Natural killer cell (primary cell): Measurements from ENCODE around the gene CSH2. TPM values are rescaled to one million over a fixed set of nuclear protein-coding genes. Genes with fewer than 3 reads are reported as not detected.
"Not testable (repeated sequence)": the region's sequence is repeated elsewhere in the genome, so short reads cannot be mapped to it uniquely, and the experiment has no call there.

Experiments
- ATAC-seq, 3 donors: fragments of 150-1000 bp in 2 of 3; fragments of 200-7000 bp in 1 of 3; cut with Tn5 transposase; 1 replicate in 1 of 3; 2 replicates in 2 of 3; pipeline ENCODE4 v1.10.0; 2021; ENCODE audit warnings: mild to moderate bottlenecking in 2 of 3, moderate library complexity in 2 of 3
- DNase-seq, 2 donors: peaks; one replicate each; pipeline versions ENCODE4 v3.0.0 to v3.0.0-alpha.2; 2013 to 2021; ENCODE audit warnings: mixed read lengths in 1 of 2
- H3K27ac ChIP-seq: one replicate; pipeline ENCODE4 v1.5.1; 2013; ENCODE audit warnings: mild to moderate bottlenecking, low read length
- H3K27me3 ChIP-seq: one replicate; pipeline ENCODE4 v1.6.1; 2013; ENCODE audit warnings: low read length; ENCODE audit not compliant: control insufficient read depth, insufficient read depth
- H3K36me3 ChIP-seq: one replicate; pipeline ENCODE4 v1.6.1; 2013; ENCODE audit warnings: low read length; ENCODE audit not compliant: control insufficient read depth, insufficient read depth
- H3K4me1 ChIP-seq: one replicate; pipeline ENCODE4 v1.6.1; 2013; ENCODE audit warnings: low read length; ENCODE audit not compliant: control insufficient read depth, insufficient read depth
- H3K4me3 ChIP-seq: one replicate; pipeline ENCODE4 v1.5.1; 2013; ENCODE audit warnings: low read length
- H3K9me3 ChIP-seq: one replicate; pipeline ENCODE4 v1.6.1; 2013; ENCODE audit warnings: low read length; ENCODE audit not compliant: control insufficient read depth, insufficient read depth
- H3K27ac Mint-ChIP-seq, 2 donors: one replicate each; pipeline ENCODE4 v1.8.0; 2022; ENCODE audit warnings: mild to moderate bottlenecking in 2 of 2, mixed read lengths in 2 of 2, moderate library complexity in 1 of 2
- H3K27me3 Mint-ChIP-seq, 2 donors: one replicate each; pipeline ENCODE4 v1.8.0; 2022; ENCODE audit warnings: low read depth in 2 of 2, mixed read lengths in 2 of 2
- H3K36me3 Mint-ChIP-seq: one replicate; pipeline ENCODE4 v1.8.0; 2022; ENCODE audit warnings: mixed read lengths
- H3K4me1 Mint-ChIP-seq, 2 donors: one replicate each; pipeline ENCODE4 v1.8.0; 2022; ENCODE audit warnings: mixed read lengths in 2 of 2
- H3K4me3 Mint-ChIP-seq: one replicate; pipeline ENCODE4 v1.8.0; 2022; ENCODE audit warnings: mild to moderate bottlenecking, moderate library complexity, mixed read lengths
- H3K9me3 Mint-ChIP-seq, 2 donors: one replicate each; pipeline ENCODE4 v1.8.0; 2022; ENCODE audit warnings: mixed read lengths in 2 of 2
- CTCF ChIP-seq: fragments of 200-600 bp; IDR thresholded peaks from one replicate; pipeline ENCODE4 v1.8.0; 2022; ENCODE audit warnings: antibody characterized with exemption
- WGBS: methylation state at CpG from one replicate; pipeline ENCODE4 v1.1.7; 2013; ENCODE audit warnings: missing lambda C conversion rate; ENCODE audit not compliant: insufficient coverage; 5-methylcytosine and 5-hydroxymethylcytosine counted together
- intact Hi-C: fragments of 100-400 bp; cut with micrococcal nuclease; formaldehyde crosslinking; loops from one replicate; pipeline ENCODE4 v1.14.2; 2022
- total RNA-seq, 4 donors: library from RNA; stranded (reverse); fragments of 120-200 nt in 1 of 4; gene quantifications; one replicate each; pipeline versions ENCODE4 v1.2.3 to v1.2.4, GENCODE V29; 2013 to 2022

Gene CSH2
- total RNA-seq, 3 donors from 2014 or later (not counting 1 experiment from before 2014, with no cell fraction given): not detected

GRCh38 chr17:63843910-63844677 lies 29.4 kb downstream of the CSH2 start:
- intact Hi-C loops: loop anchor here (1.0 to 5.0 kb wide), 6 partner anchors 17 to 663 kb away; partner anchors contain the start of genes CCDC47, CEP95, DDX5 and FTSJ3
- Histone ChIP-seq H3K9me3 (no peaks in the 10 kb centered on the region), H3K4me3 (no peak overlapping the region), H3K4me1 (peaks cover 51% of the 10 kb centered on the region), H3K36me3 (no peaks in the 10 kb centered on the region), H3K27ac (peak overlapping the region; percentile 95), H3K27me3 (no peaks in the 10 kb centered on the region)
- Mint-ChIP-seq H3K36me3 (no peaks in the 10 kb centered on the region), H3K4me1 (peaks cover 40 to 50% of the 10 kb centered on the region in 2 donors), H3K4me3 (peak overlapping the region; percentile 86), H3K27ac (peak overlapping the region; percentile 89 to 92), H3K27me3 (no peaks in the 10 kb centered on the region), H3K9me3 (no peaks in the 10 kb centered on the region)
- WGBS: 78% methylated on average over 8 of the region's 9 CpGs
- ATAC-seq (no peak), DNase-seq (peak in 1 of 2 donors; percentile 8)
- no peak for TF ChIP-seq CTCF

- peak overlapping the region; percentile 95 for H3K27ac ChIP-seq
- not testable (repeated sequence) for H3K27me3 ChIP-seq, H3K9me3 Mint-ChIP-seq, H3K36me3 ChIP-seq, H3K36me3 Mint-ChIP-seq, H3K27me3 Mint-ChIP-seq, H3K9me3 ChIP-seq
- DNase-seq: peak; percentile 35 to 70
- Mint-ChIP-seq H3K4me1 (peaks cover 36 to 47% of the 10 kb centered on the region in 2 donors), H3K27ac (peak overlapping the region; percentile 89 to 92), H3K4me3 (peak overlapping the region; percentile 86)
- intact Hi-C loops: loop anchor here (1.0 to 5.0 kb wide), 6 partner anchors 16 to 663 kb away; partner anchors contain the start of genes CCDC47, CEP95, DDX5 and FTSJ3
- H3K4me3 ChIP-seq: peak overlapping the region; percentile 93
- ATAC-seq: peak; percentile 11 to 19 (median 11)
- WGBS: 1% methylated on average over 19 of the region's 19 CpGs
- peaks cover 51% of the 10 kb centered on the region for H3K4me1 ChIP-seq
Observed at GRCh38 chr17:63843387-63843888, 30.0 kb downstream of the CSH2 start.

- intact Hi-C loops: loop anchor here (1.0 to 5.0 kb wide), 6 partner anchors 15 to 664 kb away; partner anchors contain the start of genes CCDC47, CEP95, DDX5 and FTSJ3
- H3K36me3 ChIP-seq: no peaks in the 10 kb centered on the region
Observed at GRCh38 chr17:63842540-63843386, 30.7 kb downstream of the CSH2 start, which contains the start of gene SMARCD2. TSS of gene SMARCD2 (minus strand) at chr17:63842685. CDS start at chr17:63842674, 11 bp downstream.

More at GRCh38 chr17:63842540-63843386, 30.7 kb downstream of the CSH2 start, which contains the start of gene SMARCD2:
- peak; percentile 96 to 99 for DNase-seq
- TF ChIP-seq CTCF: no peak
- no peaks in the 10 kb centered on the region for H3K9me3 ChIP-seq
- H3K27me3 ChIP-seq: no peaks in the 10 kb centered on the region
- WGBS: under 1% methylated on average over 92 of the region's 92 CpGs
- no peaks in the 10 kb centered on the region for H3K9me3 Mint-ChIP-seq
- peak within 1 kb of the TSS; percentile 95 for H3K27ac ChIP-seq
- H3K27me3 Mint-ChIP-seq: no peaks in the 10 kb centered on the region
- peaks cover 54% of the 10 kb centered on the region for H3K4me1 ChIP-seq
- peak within 1 kb of the TSS; percentile 93 for H3K4me3 ChIP-seq
- peak; percentile 91 to 98 (median 91) for ATAC-seq
- H3K4me1 Mint-ChIP-seq: peaks cover 30 to 47% of the 10 kb centered on the region in 2 donors
- H3K27ac Mint-ChIP-seq: peak within 1 kb of the TSS; percentile 89 to 92
- H3K36me3 Mint-ChIP-seq: no peaks in the 10 kb centered on the region
- peak within 1 kb of the TSS; percentile 95 for H3K4me3 Mint-ChIP-seq
